RWPE2 (cell line): ENCODE measurements around the gene KLRF2.

Source experiments
- ATAC-seq: fragments of 200-7000 bp; cut with Tn5 transposase; 3 replicates; pipeline ENCODE4 v1.9.1; 2021; ENCODE audit warnings: low read depth
- DNase-seq: peaks from one replicate; pipeline ENCODE4 v3.0.0-alpha.2; 2020; ENCODE audit warnings: low spot score
- H3K27ac ChIP-seq: fragments of 450-650 bp; 2 replicates; pipeline ENCODE4 v1.5.1; 2017; ENCODE audit warnings: mild to moderate bottlenecking; ENCODE audit not compliant: poor library complexity, severe bottlenecking
- H3K27me3 ChIP-seq: fragments of 250-450 bp; sonication (Bioruptor Pico); 2 replicates; pipeline ENCODE4 v1.5.1; 2021; ENCODE audit warnings: mild to moderate bottlenecking, moderate library complexity; ENCODE audit not compliant: insufficient read depth, poor library complexity, severe bottlenecking
- H3K36me3 ChIP-seq: fragments of 250-450 bp; sonication (Bioruptor Pico); 2 replicates; pipeline ENCODE4 v1.5.1; 2020; ENCODE audit warnings: low read depth, mild to moderate bottlenecking, moderate library complexity
- H3K4me1 ChIP-seq: fragments of 250-450 bp; sonication (Bioruptor Pico); 2 replicates; pipeline ENCODE4 v1.5.1; 2021; ENCODE audit warnings: mild to moderate bottlenecking, moderate library complexity; ENCODE audit not compliant: insufficient read depth, poor library complexity, severe bottlenecking
- H3K4me3 ChIP-seq: fragments of 250-450 bp; sonication (Bioruptor Pico); 2 replicates; pipeline ENCODE4 v1.5.1; 2021; ENCODE audit warnings: mild to moderate bottlenecking, moderate library complexity; ENCODE audit not compliant: severe bottlenecking
- H3K9me3 ChIP-seq: fragments of 250-450 bp; sonication (Bioruptor Pico); 2 replicates; pipeline ENCODE4 v1.5.1; 2021; ENCODE audit warnings: mild to moderate bottlenecking, moderate library complexity; ENCODE audit not compliant: severe bottlenecking
- CTCF ChIP-seq: fragments of 450-650 bp; IDR thresholded peaks from one replicate; pipeline ENCODE4 v1.5.1; 2017; ENCODE audit warnings: mild to moderate bottlenecking, moderate library complexity; ENCODE audit not compliant: poor library complexity, severe bottlenecking

KLRF2 gene

GRCh38 chr12:9881988-9882387, 699 bp downstream of the KLRF2 start:
- Histone ChIP-seq H3K4me1 (no peaks in the 10 kb centered on the region), H3K4me3 (no peak overlapping the region), H3K9me3 (no peaks in the 10 kb centered on the region), H3K36me3 (no peaks in the 10 kb centered on the region), H3K27me3 (no peaks in the 10 kb centered on the region), H3K27ac (no peak overlapping the region)
- no peak for TF ChIP-seq CTCF
- ATAC-seq (no peak), DNase-seq (no peak)

- H3K4me3 ChIP-seq, result no peak overlapping the region
- DNase-seq (no peak), ATAC-seq (peak; percentile 48; the same call in 1 of the 3 replicates)
- TF ChIP-seq CTCF, result no peak
- no peak overlapping the region for H3K27ac ChIP-seq
- no peaks in the 10 kb centered on the region for H3K4me1 ChIP-seq
- H3K27me3 ChIP-seq, result no peaks in the 10 kb centered on the region
- H3K9me3 ChIP-seq, result no peaks in the 10 kb centered on the region
- H3K36me3 ChIP-seq, result no peaks in the 10 kb centered on the region
These were observed 1.9 kb downstream of the KLRF2 start for GRCh38 chr12:9883175-9883574.

GRCh38 chr12:9888665-9889273, 7.5 kb downstream of the KLRF2 start:
- Histone ChIP-seq H3K36me3 (no peaks in the 10 kb centered on the region), H3K27ac (no peak overlapping the region), H3K27me3 (no peaks in the 10 kb centered on the region), H3K4me3 (no peak overlapping the region), H3K9me3 (no peaks in the 10 kb centered on the region), H3K4me1 (no peaks in the 10 kb centered on the region)
- TF ChIP-seq CTCF, result no peak
- ATAC-seq, result no peak
- no peak for DNase-seq

GRCh38 chr12:9895215-9895971, 14.1 kb downstream of the KLRF2 start:
- TF ChIP-seq CTCF, result no peak
- ATAC-seq (no peak), DNase-seq (no peak)
- Histone ChIP-seq H3K4me3 (no peak overlapping the region), H3K4me1 (no peaks in the 10 kb centered on the region), H3K27me3 (no peaks in the 10 kb centered on the region), H3K9me3 (no peaks in the 10 kb centered on the region), H3K27ac (no peak overlapping the region), H3K36me3 (no peaks in the 10 kb centered on the region)

GRCh38 chr12:9897535-9897934, 16.2 kb downstream of the KLRF2 start:
- Histone ChIP-seq H3K4me3 (no peak overlapping the region), H3K27ac (no peak overlapping the region), H3K36me3 (no peaks in the 10 kb centered on the region), H3K27me3 (no peaks in the 10 kb centered on the region), H3K4me1 (no peaks in the 10 kb centered on the region), H3K9me3 (no peaks in the 10 kb centered on the region)
- DNase-seq (no peak), ATAC-seq (no peak)
- no peak for TF ChIP-seq CTCF
